HG02642 (cell line): ENCODE data around the gene PRRT1.

Source experiments
- ATAC-seq: cut with Tn5 transposase; IDR thresholded peaks from one replicate; pipeline ENCODE4 v1.9.1; 2021; ENCODE audit warnings: mild to moderate bottlenecking; ENCODE audit not compliant: unreplicated experiment, poor library complexity

PRRT1 gene

GRCh38 chr6:32175711-32176475 lies 24.2 kb upstream of the PRRT1 start, which contains the start of gene AGPAT1:
Gene AGPAT1 (minus strand): TSS chr6:32176084. CDS start chr6:32171496, 4,588 bp downstream.
- ATAC-seq = peak; percentile 46

- no peak for ATAC-seq
These were observed 23.6 kb upstream of the PRRT1 start for GRCh38 chr6:32175322-32175710.

- no peak for ATAC-seq
These were observed 22.7 kb upstream of the PRRT1 start for GRCh38 chr6:32174416-32174815.

GRCh38 chr6:32173051-32173727 lies 21.4 kb upstream of the PRRT1 start:
- no peak for ATAC-seq

- ATAC-seq = no peak
These were observed 19.5 kb upstream of the PRRT1 start for GRCh38 chr6:32171234-32171633.

- no peak for ATAC-seq
These were observed 18.6 kb upstream of the PRRT1 start for GRCh38 chr6:32170294-32170693.

- ATAC-seq = no peak
These were observed 17.3 kb upstream of the PRRT1 start for GRCh38 chr6:32168807-32169591.

GRCh38 chr6:32168350-32168749 lies 16.6 kb upstream of the PRRT1 start:
- ATAC-seq = no peak

- no peak for ATAC-seq
These were observed 16.1 kb upstream of the PRRT1 start for GRCh38 chr6:32167761-32168262.

GRCh38 chr6:32167154-32167760 lies 15.5 kb upstream of the PRRT1 start:
- no peak for ATAC-seq

- no peak for ATAC-seq
These were observed 14.8 kb upstream of the PRRT1 start for GRCh38 chr6:32166411-32167061.

- ATAC-seq = no peak
These were observed 12.6 kb upstream of the PRRT1 start, which contains the start of gene EGFL8 for GRCh38 chr6:32164295-32164694. Gene EGFL8 (plus strand): TSS chr6:32164595. CDS start chr6:32166166, 1,571 bp downstream.

- ATAC-seq = no peak
These were observed 12.0 kb upstream of the PRRT1 start for GRCh38 chr6:32163559-32164258.

GRCh38 chr6:32158052-32158451 lies 6.3 kb upstream of the PRRT1 start:
- ATAC-seq = no peak

GRCh38 chr6:32156891-32157290 lies 5.2 kb upstream of the PRRT1 start:
- no peak for ATAC-seq

GRCh38 chr6:32154514-32155161 lies 2.9 kb upstream of the PRRT1 start:
- peak; percentile 52 for ATAC-seq

- ATAC-seq = peak; percentile 30
These were observed 2.1 kb upstream of the PRRT1 start, which contains the start of gene PPT2 for GRCh38 chr6:32153564-32154513. Gene PPT2 (plus strand): TSS chr6:32154141. CDS start chr6:32154595, 454 bp downstream.
